Measurements from ENCODE around the gene U2AF1L4. TPM values are rescaled to one million over a fixed set of nuclear protein-coding genes. Genes with fewer than 3 reads are reported as not detected.

U2AF1L4 gene
- total RNA-seq, 6 experiments from 2014 or later = 18.0 to 20.8 (median 18.7) TPM

DNA sequence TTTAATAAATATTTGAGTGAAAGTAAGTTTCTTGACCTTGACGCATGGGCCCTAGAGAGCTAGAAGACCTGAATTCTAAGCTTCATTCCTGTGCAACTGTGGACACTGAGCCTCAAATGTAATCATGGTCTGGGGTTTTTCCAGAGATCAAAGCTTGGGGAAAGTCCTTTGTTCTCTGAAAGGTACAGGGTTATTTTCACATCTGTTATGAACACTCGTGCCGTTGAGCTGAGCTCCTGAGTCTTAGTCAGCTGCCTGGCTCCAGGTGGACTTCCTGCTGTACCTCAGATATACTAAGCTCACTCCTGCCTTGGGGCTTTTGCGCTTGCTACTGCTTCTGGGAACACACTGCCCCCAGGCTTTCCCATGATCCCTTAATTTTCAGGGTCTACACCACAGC, 48.4 kb downstream of the U2AF1L4 start:
- Mint-ChIP-seq H3K4me1 (ENCODE audit: low read depth) (no peaks in the 10 kb centered on the region; the same call in 1 of the 2 replicates), H3K9me3 (no peaks in the 10 kb centered on the region), H3K27me3 (ENCODE audit: insufficient read depth) (peaks cover 6% of the 10 kb centered on the region), H3K36me3 (ENCODE audit: low read depth) (no peaks in the 10 kb centered on the region), H3K4me3 (no peak overlapping the region), H3K27ac (no peak overlapping the region)
- DNase-seq = no peak
- TF ChIP-seq, protein P1, sequence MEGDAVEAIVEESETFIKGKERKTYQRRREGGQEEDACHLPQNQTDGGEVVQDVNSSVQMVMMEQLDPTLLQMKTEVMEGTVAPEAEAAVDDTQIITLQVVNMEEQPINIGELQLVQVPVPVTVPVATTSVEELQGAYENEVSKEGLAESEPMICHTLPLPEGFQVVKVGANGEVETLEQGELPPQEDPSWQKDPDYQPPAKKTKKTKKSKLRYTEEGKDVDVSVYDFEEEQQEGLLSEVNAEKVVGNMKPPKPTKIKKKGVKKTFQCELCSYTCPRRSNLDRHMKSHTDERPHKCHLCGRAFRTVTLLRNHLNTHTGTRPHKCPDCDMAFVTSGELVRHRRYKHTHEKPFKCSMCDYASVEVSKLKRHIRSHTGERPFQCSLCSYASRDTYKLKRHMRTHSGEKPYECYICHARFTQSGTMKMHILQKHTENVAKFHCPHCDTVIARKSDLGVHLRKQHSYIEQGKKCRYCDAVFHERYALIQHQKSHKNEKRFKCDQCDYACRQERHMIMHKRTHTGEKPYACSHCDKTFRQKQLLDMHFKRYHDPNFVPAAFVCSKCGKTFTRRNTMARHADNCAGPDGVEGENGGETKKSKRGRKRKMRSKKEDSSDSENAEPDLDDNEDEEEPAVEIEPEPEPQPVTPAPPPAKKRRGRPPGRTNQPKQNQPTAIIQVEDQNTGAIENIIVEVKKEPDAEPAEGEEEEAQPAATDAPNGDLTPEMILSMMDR (IDR thresholded peaks at IDR 0.05) = no peak

DNA sequence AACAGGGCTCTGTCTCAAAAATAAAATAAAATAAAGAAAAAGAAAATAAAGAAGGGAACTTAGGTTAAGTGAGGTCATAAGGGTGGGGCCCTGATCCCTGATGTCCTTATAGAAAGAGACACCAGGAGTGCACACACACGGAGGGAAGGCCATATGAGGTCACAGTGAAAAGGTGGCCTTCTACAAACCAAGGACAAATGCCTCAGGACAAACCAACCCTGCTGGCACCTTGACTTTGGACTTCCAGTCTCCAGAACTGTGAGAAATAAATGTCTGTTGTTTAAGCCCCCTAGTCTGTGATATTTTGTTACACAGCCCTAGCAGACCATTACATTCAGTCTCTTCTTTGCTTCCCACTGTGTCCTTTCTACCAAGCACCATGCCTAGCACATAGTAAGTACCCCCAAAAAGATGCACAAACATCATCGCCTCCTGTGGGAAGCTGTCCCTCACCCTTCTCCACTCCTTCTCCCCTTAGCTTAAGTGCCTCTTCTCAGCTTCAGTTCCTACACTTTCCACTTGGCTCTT, 49.3 kb downstream of the U2AF1L4 start:
- no peaks in the 10 kb centered on the region for H3K9me3 Mint-ChIP-seq
- DNase-seq = no peak
- H3K4me1 Mint-ChIP-seq (ENCODE audit: low read depth) = no peaks in the 10 kb centered on the region
- no peak overlapping the region for H3K27ac Mint-ChIP-seq
- TF ChIP-seq, protein P1 (IDR thresholded peaks at IDR 0.05) = no peak
- no peaks in the 10 kb centered on the region for H3K36me3 Mint-ChIP-seq (ENCODE audit: low read depth)
- H3K4me3 Mint-ChIP-seq = no peak overlapping the region
- H3K27me3 Mint-ChIP-seq (ENCODE audit: insufficient read depth) = peaks cover 6% of the 10 kb centered on the region

DNA sequence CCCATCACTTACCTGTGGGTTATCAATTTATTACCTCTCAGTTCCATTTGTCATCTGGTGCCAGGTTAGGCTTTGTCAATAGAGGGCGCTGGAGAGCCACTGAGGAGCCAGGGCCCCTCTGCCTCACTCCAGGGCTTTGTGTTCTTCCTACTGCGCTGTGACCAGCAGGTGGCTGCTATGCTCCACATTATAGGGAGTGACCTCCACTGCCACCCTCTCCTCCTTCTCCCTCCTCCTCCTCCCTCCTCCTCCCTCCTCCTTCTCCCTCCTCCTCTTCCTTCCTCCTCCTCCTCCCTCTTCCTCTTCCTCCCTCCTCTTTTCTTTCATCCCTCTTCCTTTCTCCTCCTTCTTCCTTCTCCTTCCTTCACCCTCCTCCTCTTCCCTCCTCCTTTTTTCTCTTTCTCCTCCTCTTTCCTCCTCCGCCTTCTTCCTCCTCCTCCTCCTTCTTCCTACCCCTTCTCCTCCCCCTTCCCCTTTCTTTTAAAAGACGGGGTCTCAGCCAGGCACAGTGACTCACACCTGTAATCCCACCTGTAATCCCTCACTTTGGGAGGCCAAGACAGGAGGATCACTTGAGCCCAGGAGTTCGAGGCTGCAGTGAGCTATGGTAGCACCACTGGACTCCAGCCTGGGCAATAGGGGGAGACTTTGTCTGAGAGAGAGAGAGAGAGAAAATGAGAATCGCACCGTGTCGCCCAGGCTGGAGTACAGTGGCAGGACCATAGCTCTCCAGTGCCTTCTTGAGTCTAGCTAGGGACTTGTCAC, 51.2 kb downstream of the U2AF1L4 start:
- peaks cover 6% of the 10 kb centered on the region for H3K27me3 Mint-ChIP-seq (ENCODE audit: insufficient read depth)
- TF ChIP-seq, protein P1 (IDR thresholded peaks at IDR 0.05) = peak; percentile 94
- no peaks in the 10 kb centered on the region for H3K9me3 Mint-ChIP-seq
- no peak overlapping the region for H3K27ac Mint-ChIP-seq
- no peaks in the 10 kb centered on the region for H3K4me1 Mint-ChIP-seq (ENCODE audit: low read depth)
- no peaks in the 10 kb centered on the region for H3K36me3 Mint-ChIP-seq (ENCODE audit: low read depth)
- no peak overlapping the region for H3K4me3 Mint-ChIP-seq
- peak; percentile 85 for DNase-seq

DNA sequence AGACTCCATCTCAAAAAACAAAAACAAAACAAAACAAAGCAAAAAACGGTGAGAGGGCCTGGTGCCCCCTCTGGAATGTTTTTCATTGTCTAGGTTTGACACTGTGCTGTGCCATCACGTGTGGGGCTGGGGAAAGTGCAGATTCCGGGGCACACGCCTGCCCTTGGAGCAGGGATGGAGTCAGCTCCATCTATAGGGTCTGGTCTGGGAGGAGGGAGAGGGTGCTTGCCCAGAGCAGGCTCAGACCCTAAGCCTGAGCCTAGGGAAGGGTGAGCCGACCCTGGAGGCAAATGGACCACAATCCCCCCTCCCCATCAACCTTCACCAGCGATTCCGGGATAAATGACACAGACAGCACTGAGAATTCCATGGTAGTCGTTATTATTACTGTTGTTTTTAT, 51.8 kb downstream of the U2AF1L4 start:
- Mint-ChIP-seq H3K36me3 (ENCODE audit: low read depth) (no peaks in the 10 kb centered on the region), H3K4me1 (ENCODE audit: low read depth) (no peaks in the 10 kb centered on the region), H3K4me3 (no peak overlapping the region), H3K27ac (no peak overlapping the region), H3K27me3 (ENCODE audit: insufficient read depth) (peaks cover 6% of the 10 kb centered on the region), H3K9me3 (no peaks in the 10 kb centered on the region)
- DNase-seq = no peak
- TF ChIP-seq, protein P1 (IDR thresholded peaks at IDR 0.05) = no peak

Other genes starting within 250 kb of the U2AF1L4 start
- under 1 TPM in 3 of 6 experiments, not detected in 3; 0.27 to 0.75 (median 0.73) TPM for gene DMKN, start 231.8 kb downstream of the U2AF1L4 start, total RNA-seq (2021; fragmentation: NEBNext Ultra II Directional; extraction: Animal tissue kit (Norgen Biotek cat#: 25700))
- 1 to 10 TPM; 1.6 to 3.3 (median 2.0) TPM for gene SBSN, start 217.1 kb downstream of the U2AF1L4 start, total RNA-seq (2021; fragmentation: NEBNext Ultra II Directional; extraction: Animal tissue kit (Norgen Biotek cat#: 25700))
- not detected for gene GAPDHS, start 212.0 kb downstream of the U2AF1L4 start, total RNA-seq (2021; fragmentation: NEBNext Ultra II Directional; extraction: Animal tissue kit (Norgen Biotek cat#: 25700))
- gene TMEM147, start 199.8 kb downstream of the U2AF1L4 start, total RNA-seq (2021; fragmentation: NEBNext Ultra II Directional; extraction: Animal tissue kit (Norgen Biotek cat#: 25700)) = 100 to 1,000 TPM; 104 to 130 (median 115) TPM
- gene ATP4A, start 181.8 kb downstream of the U2AF1L4 start, total RNA-seq (2021; fragmentation: NEBNext Ultra II Directional; extraction: Animal tissue kit (Norgen Biotek cat#: 25700)) = not detected
- not detected for gene PMIS2, start 159.2 kb downstream of the U2AF1L4 start, total RNA-seq (2021; fragmentation: NEBNext Ultra II Directional; extraction: Animal tissue kit (Norgen Biotek cat#: 25700))
- 10 to 100 TPM in 5 of 6 experiments, 1 to 10 TPM in 1; 6.6 to 13.9 (median 12.2) TPM for gene HAUS5, start 132.7 kb downstream of the U2AF1L4 start, total RNA-seq (2021; fragmentation: NEBNext Ultra II Directional; extraction: Animal tissue kit (Norgen Biotek cat#: 25700))
- gene RBM42, start 116.4 kb downstream of the U2AF1L4 start, total RNA-seq (2021; fragmentation: NEBNext Ultra II Directional; extraction: Animal tissue kit (Norgen Biotek cat#: 25700)) = 100 to 1,000 TPM; 110 to 129 (median 120) TPM
- gene ETV2, start 103.7 kb downstream of the U2AF1L4 start, total RNA-seq (2021; fragmentation: NEBNext Ultra II Directional; extraction: Animal tissue kit (Norgen Biotek cat#: 25700)) = 1 to 10 TPM in 5 of 6 experiments, under 1 TPM in 1; 0.71 to 2.2 (median 1.4) TPM
- gene COX6B1, start 97.1 kb downstream of the U2AF1L4 start, total RNA-seq (2021; fragmentation: NEBNext Ultra II Directional; extraction: Animal tissue kit (Norgen Biotek cat#: 25700)) = 100 to 1,000 TPM; 375 to 463 (median 413) TPM
- gene UPK1A, start 78.9 kb downstream of the U2AF1L4 start, total RNA-seq (2021; fragmentation: NEBNext Ultra II Directional; extraction: Animal tissue kit (Norgen Biotek cat#: 25700)) = under 1 TPM in 1 of 6 experiments, not detected in 5; 0.18 TPM
- not detected for gene ZBTB32, start 40.9 kb downstream of the U2AF1L4 start, total RNA-seq (2021; fragmentation: NEBNext Ultra II Directional; extraction: Animal tissue kit (Norgen Biotek cat#: 25700))
- gene KMT2B, start 27.4 kb downstream of the U2AF1L4 start, total RNA-seq (2021; fragmentation: NEBNext Ultra II Directional; extraction: Animal tissue kit (Norgen Biotek cat#: 25700)) = 10 to 100 TPM; 20.1 to 24.4 (median 21.7) TPM
- 1 to 10 TPM in 4 of 6 experiments, under 1 TPM in 2; 0.76 to 2.8 (median 1.4) TPM for gene IGFLR1, start 3.0 kb downstream of the U2AF1L4 start, total RNA-seq (2021; fragmentation: NEBNext Ultra II Directional; extraction: Animal tissue kit (Norgen Biotek cat#: 25700))
- 10 to 100 TPM; 68.2 to 86.6 (median 74.9) TPM for gene PSENEN, start 233 bp upstream of the U2AF1L4 start, total RNA-seq (2021; fragmentation: NEBNext Ultra II Directional; extraction: Animal tissue kit (Norgen Biotek cat#: 25700))
- 1 to 10 TPM; 6.0 to 9.9 (median 8.7) TPM for gene LIN37, start 3.2 kb upstream of the U2AF1L4 start, total RNA-seq (2021; fragmentation: NEBNext Ultra II Directional; extraction: Animal tissue kit (Norgen Biotek cat#: 25700))
- 100 to 1,000 TPM in 1 of 6 experiments, 10 to 100 TPM in 5; 37.0 to 122 (median 43.9) TPM for gene HSPB6, start 11.6 kb upstream of the U2AF1L4 start, total RNA-seq (2021; fragmentation: NEBNext Ultra II Directional; extraction: Animal tissue kit (Norgen Biotek cat#: 25700))
- gene PROSER3, start 12.8 kb upstream of the U2AF1L4 start, total RNA-seq (2021; fragmentation: NEBNext Ultra II Directional; extraction: Animal tissue kit (Norgen Biotek cat#: 25700)) = 10 to 100 TPM; 26.4 to 30.0 (median 29.0) TPM
- 10 to 100 TPM in 1 of 6 experiments, 1 to 10 TPM in 5; 5.4 to 11.0 (median 8.8) TPM for gene ARHGAP33, start 30.1 kb upstream of the U2AF1L4 start, total RNA-seq (2021; fragmentation: NEBNext Ultra II Directional; extraction: Animal tissue kit (Norgen Biotek cat#: 25700))
- not detected for gene PRODH2, start 67.4 kb upstream of the U2AF1L4 start, total RNA-seq (2021; fragmentation: NEBNext Ultra II Directional; extraction: Animal tissue kit (Norgen Biotek cat#: 25700))
- gene NPHS1, start 107.1 kb upstream of the U2AF1L4 start, total RNA-seq (2021; fragmentation: NEBNext Ultra II Directional; extraction: Animal tissue kit (Norgen Biotek cat#: 25700)) = not detected
- under 1 TPM in 1 of 6 experiments, not detected in 5; 0.07 TPM for gene KIRREL2, start 111.5 kb upstream of the U2AF1L4 start, total RNA-seq (2021; fragmentation: NEBNext Ultra II Directional; extraction: Animal tissue kit (Norgen Biotek cat#: 25700))
- gene APLP1, start 123.2 kb upstream of the U2AF1L4 start, total RNA-seq (2021; fragmentation: NEBNext Ultra II Directional; extraction: Animal tissue kit (Norgen Biotek cat#: 25700)) = 10 to 100 TPM; 24.3 to 39.7 (median 38.1) TPM
- 1 to 10 TPM; 3.9 to 7.2 (median 5.3) TPM for gene NFKBID, start 155.1 kb upstream of the U2AF1L4 start, total RNA-seq (2021; fragmentation: NEBNext Ultra II Directional; extraction: Animal tissue kit (Norgen Biotek cat#: 25700))
- 1 to 10 TPM in 5 of 6 experiments, under 1 TPM in 1; 0.96 to 4.1 (median 1.2) TPM for gene HCST, start 157.1 kb upstream of the U2AF1L4 start, total RNA-seq (2021; fragmentation: NEBNext Ultra II Directional; extraction: Animal tissue kit (Norgen Biotek cat#: 25700))
- gene TYROBP, start 162.9 kb upstream of the U2AF1L4 start, total RNA-seq (2021; fragmentation: NEBNext Ultra II Directional; extraction: Animal tissue kit (Norgen Biotek cat#: 25700)) = not detected
- 10 to 100 TPM; 15.3 to 21.0 (median 19.1) TPM for gene LRFN3, start 191.0 kb upstream of the U2AF1L4 start, total RNA-seq (2021; fragmentation: NEBNext Ultra II Directional; extraction: Animal tissue kit (Norgen Biotek cat#: 25700))
- 10 to 100 TPM in 2 of 6 experiments, 1 to 10 TPM in 4; 8.2 to 12.5 (median 8.9) TPM for gene SDHAF1, start 249.8 kb upstream of the U2AF1L4 start, total RNA-seq (2021; fragmentation: NEBNext Ultra II Directional; extraction: Animal tissue kit (Norgen Biotek cat#: 25700))

Measured in HFFc6 (cell line).